Prostate gland (tissue), 2 donors: ENCODE results near the gene MUC6.

ENCODE experiments used
- POLR2A ChIP-seq: fragments of 450-650 bp; IDR thresholded peaks from one replicate; pipeline ENCODE4 v1.6.1; 2016; ENCODE audit warnings: antibody characterized with exemption, mild to moderate bottlenecking
- TF ChIP-seq, protein P1 (sequence below), 4 experiments: fragments of 200-600 bp in 2 of 4; fragments of 450-650 bp in 2 of 4; sonication (generic) in 2 of 4; IDR thresholded peaks; 1 replicate in 3 of 4; 2 replicates in 1 of 4; pipeline ENCODE4 v1.5.1; 2016 to 2019; ENCODE audit warnings: antibody characterized with exemption in 4 of 4, mild to moderate bottlenecking in 2 of 4, moderate library complexity in 2 of 4

DNA sequence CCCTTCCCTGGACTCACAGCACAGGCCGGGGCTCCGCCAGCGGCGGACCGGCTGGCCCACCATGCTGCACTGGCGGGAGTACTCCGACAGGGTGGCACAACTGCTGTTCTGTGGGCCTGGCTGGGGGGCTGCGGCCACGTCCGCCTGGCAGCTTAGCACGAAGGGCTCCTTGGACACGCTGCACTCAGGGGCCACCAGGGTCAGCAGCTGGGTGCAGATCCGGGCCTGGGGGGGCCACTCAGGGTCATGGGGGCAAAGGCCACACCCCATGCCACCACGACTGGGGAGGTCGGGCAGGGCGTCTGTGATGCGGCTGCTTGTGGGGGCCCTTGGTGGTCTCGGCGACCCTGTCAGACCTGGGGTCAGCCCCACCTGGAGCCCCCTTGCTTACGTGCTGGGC is 6.0 kb downstream of the MUC6 start:
- TF ChIP-seq, protein P1, sequence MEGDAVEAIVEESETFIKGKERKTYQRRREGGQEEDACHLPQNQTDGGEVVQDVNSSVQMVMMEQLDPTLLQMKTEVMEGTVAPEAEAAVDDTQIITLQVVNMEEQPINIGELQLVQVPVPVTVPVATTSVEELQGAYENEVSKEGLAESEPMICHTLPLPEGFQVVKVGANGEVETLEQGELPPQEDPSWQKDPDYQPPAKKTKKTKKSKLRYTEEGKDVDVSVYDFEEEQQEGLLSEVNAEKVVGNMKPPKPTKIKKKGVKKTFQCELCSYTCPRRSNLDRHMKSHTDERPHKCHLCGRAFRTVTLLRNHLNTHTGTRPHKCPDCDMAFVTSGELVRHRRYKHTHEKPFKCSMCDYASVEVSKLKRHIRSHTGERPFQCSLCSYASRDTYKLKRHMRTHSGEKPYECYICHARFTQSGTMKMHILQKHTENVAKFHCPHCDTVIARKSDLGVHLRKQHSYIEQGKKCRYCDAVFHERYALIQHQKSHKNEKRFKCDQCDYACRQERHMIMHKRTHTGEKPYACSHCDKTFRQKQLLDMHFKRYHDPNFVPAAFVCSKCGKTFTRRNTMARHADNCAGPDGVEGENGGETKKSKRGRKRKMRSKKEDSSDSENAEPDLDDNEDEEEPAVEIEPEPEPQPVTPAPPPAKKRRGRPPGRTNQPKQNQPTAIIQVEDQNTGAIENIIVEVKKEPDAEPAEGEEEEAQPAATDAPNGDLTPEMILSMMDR (IDR thresholded peaks at IDR 0.05): no peak
- no peak for TF ChIP-seq POLR2A
